Measurements from ENCODE around the gene SMAD2. TPM values are rescaled to one million over a fixed set of nuclear protein-coding genes. Genes with fewer than 3 reads are reported as not detected.

SMAD2 gene
- total and polyA plus RNA-seq, 7 donors, result 34.1 to 101 (median 56.1) TPM

GRCh38 chr18:47899107-47899840, 31.2 kb downstream of the SMAD2 start:
- no peak overlapping the region for H3K27ac ChIP-seq
- H3K36me3 ChIP-seq, result peaks cover 0 to 11% (median 0%) of the 10 kb centered on the region in 4 donors
- H3K4me3 ChIP-seq, result no peak overlapping the region
- no peaks in the 10 kb centered on the region for H3K9me3 ChIP-seq
- DNase-seq, result no peak
- no peaks in the 10 kb centered on the region for H3K27me3 ChIP-seq
- TF ChIP-seq CTCF (IDR thresholded peaks at IDR 0.05) (no peak), EP300 (IDR thresholded peaks at IDR 0.05) (no peak), POLR2AphosphoS5 (IDR thresholded peaks at IDR 0.05) (no peak), POLR2A (IDR thresholded peaks at IDR 0.05) (no peak)
- intact Hi-C loops (cut with DNase I), result no loop called here
- 95 to 96% methylated on average over 5 of the region's 5 CpGs for WGBS, 2 donors
- peaks cover 0 to 33% (median 22%) of the 10 kb centered on the region in 4 donors for H3K4me1 ChIP-seq

- H3K36me3 ChIP-seq, result peaks cover 0 to 11% (median 0%) of the 10 kb centered on the region in 4 donors
- no peak overlapping the region for H3K4me3 ChIP-seq
- no peaks in the 10 kb centered on the region for H3K27me3 ChIP-seq
- H3K27ac ChIP-seq, result no peak overlapping the region
- WGBS, 2 donors, result 31 to 73% methylated on average over 2 of the region's 2 CpGs
- DNase-seq, result no peak
- no peaks in the 10 kb centered on the region for H3K9me3 ChIP-seq
- peaks cover 0 to 39% (median 25%) of the 10 kb centered on the region in 4 donors for H3K4me1 ChIP-seq
- TF ChIP-seq POLR2A (IDR thresholded peaks at IDR 0.05), result no peak
- TF ChIP-seq CTCF (IDR thresholded peaks at IDR 0.05), result no peak
- no peak for TF ChIP-seq EP300 (IDR thresholded peaks at IDR 0.05)
- no peak for TF ChIP-seq POLR2AphosphoS5 (IDR thresholded peaks at IDR 0.05)
- intact Hi-C loops (cut with DNase I), result no loop called here
These were observed 31.8 kb downstream of the SMAD2 start for GRCh38 chr18:47898696-47899095.

GRCh38 chr18:47898055-47898454, 32.4 kb downstream of the SMAD2 start:
- Histone ChIP-seq H3K9me3 (no peaks in the 10 kb centered on the region), H3K4me1 (peaks cover 0 to 45% (median 27%) of the 10 kb centered on the region in 4 donors), H3K27ac (no peak overlapping the region), H3K4me3 (no peak overlapping the region), H3K27me3 (no peaks in the 10 kb centered on the region), H3K36me3 (peaks cover 0 to 11% (median 0%) of the 10 kb centered on the region in 4 donors)
- DNase-seq, result no peak
- 48 to 71% methylated on average over 3 of the region's 3 CpGs for WGBS, 2 donors
- intact Hi-C loops (cut with DNase I), result no loop called here
- TF ChIP-seq POLR2A (IDR thresholded peaks at IDR 0.05) (no peak), POLR2AphosphoS5 (IDR thresholded peaks at IDR 0.05) (no peak), EP300 (IDR thresholded peaks at IDR 0.05) (no peak), CTCF (IDR thresholded peaks at IDR 0.05) (no peak)

GRCh38 chr18:47895565-47896250, 34.8 kb downstream of the SMAD2 start:
- WGBS, 2 donors, result 77 to 83% methylated on average over 2 of the region's 2 CpGs
- Histone ChIP-seq H3K36me3 (peaks cover 0 to 11% (median 0%) of the 10 kb centered on the region in 4 donors), H3K4me3 (no peak overlapping the region), H3K27me3 (no peaks in the 10 kb centered on the region), H3K9me3 (no peaks in the 10 kb centered on the region), H3K4me1 (peaks cover 0 to 44% (median 23%) of the 10 kb centered on the region in 4 donors), H3K27ac (no peak overlapping the region)
- no peak for DNase-seq
- intact Hi-C loops (cut with DNase I), result no loop called here
- no peak for TF ChIP-seq EP300 (IDR thresholded peaks at IDR 0.05)
- TF ChIP-seq CTCF (IDR thresholded peaks at IDR 0.05), result no peak
- no peak for TF ChIP-seq POLR2A (IDR thresholded peaks at IDR 0.05)
- no peak for TF ChIP-seq POLR2AphosphoS5 (IDR thresholded peaks at IDR 0.05)

Measured in sigmoid colon (tissue), 7 donors.